ENCODE data around the gene MOGAT1. TPM values are rescaled to one million over a fixed set of nuclear protein-coding genes. Genes with fewer than 3 reads are reported as not detected.

The MOGAT1 gene
- total RNA-seq, 4 donors from 2014 or later, result not detected

DNA sequence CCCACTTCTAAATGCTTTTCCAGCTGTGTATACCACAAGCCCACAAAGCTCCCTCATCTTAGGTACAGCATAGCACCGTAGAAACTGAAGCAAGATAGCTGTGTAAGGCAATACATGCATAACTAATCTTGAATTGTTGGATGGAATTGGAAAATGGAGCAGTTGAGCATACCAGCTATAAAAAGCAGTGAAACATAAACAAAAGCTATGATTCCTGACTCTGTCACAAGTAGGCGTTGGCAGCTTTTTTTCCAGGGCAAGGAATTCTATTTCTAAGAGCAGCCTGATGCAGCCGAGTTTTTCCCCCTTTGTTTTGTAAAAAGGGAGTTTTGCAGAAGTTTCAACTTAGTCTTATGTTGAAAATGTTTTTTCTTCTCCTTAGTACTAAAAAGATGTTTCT, 32.4 kb downstream of the MOGAT1 start:
- Histone ChIP-seq H3K36me3 (no peaks in the 10 kb centered on the region), H3K27ac (peak overlapping the region in 3 of 4 donors; percentile 31 to 57 (median 51)), H3K27me3 (no peaks in the 10 kb centered on the region), H3K4me3 (no peak overlapping the region), H3K4me1 (peaks cover 4 to 38% (median 5%) of the 10 kb centered on the region in 3 donors), H3K9me3 (no peaks in the 10 kb centered on the region)
- peak; percentile 50 for ATAC-seq
- TF ChIP-seq, protein P1, sequence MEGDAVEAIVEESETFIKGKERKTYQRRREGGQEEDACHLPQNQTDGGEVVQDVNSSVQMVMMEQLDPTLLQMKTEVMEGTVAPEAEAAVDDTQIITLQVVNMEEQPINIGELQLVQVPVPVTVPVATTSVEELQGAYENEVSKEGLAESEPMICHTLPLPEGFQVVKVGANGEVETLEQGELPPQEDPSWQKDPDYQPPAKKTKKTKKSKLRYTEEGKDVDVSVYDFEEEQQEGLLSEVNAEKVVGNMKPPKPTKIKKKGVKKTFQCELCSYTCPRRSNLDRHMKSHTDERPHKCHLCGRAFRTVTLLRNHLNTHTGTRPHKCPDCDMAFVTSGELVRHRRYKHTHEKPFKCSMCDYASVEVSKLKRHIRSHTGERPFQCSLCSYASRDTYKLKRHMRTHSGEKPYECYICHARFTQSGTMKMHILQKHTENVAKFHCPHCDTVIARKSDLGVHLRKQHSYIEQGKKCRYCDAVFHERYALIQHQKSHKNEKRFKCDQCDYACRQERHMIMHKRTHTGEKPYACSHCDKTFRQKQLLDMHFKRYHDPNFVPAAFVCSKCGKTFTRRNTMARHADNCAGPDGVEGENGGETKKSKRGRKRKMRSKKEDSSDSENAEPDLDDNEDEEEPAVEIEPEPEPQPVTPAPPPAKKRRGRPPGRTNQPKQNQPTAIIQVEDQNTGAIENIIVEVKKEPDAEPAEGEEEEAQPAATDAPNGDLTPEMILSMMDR (IDR thresholded peaks at IDR 0.05), result no peak
- TF ChIP-seq POLR2A (IDR thresholded peaks at IDR 0.05) (no peak), POLR2AphosphoS5 (IDR thresholded peaks at IDR 0.05) (peak; percentile 32)
- WGBS, 2 donors (ENCODE audit: low coverage in 1 of 2), result 19 to 50% methylated on average over 2 to 3 of the region's 3 CpGs

DNA sequence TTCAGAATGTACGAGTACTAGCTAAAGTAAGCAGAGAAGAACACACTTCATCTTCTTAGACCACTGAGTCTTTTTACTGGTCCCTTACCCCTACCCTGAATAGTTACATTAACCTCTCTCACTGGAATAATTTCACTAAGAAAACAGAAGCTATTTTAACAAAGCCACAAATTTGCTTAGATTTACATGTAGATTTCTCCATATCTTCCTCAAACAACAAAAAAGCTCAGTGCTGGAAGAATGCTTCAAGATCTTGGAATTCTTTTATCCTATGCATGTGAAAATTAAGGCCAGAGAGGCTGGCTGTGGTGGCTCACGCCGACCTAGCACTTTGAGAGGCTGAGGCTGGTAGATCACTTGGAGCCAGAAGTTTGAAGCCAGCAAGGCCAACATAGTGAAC, 35.2 kb downstream of the MOGAT1 start:
- no peak overlapping the region for H3K27ac ChIP-seq
- peaks cover 6 to 46% (median 9%) of the 10 kb centered on the region in 3 donors for H3K4me1 ChIP-seq
- ATAC-seq, result no peak
- H3K4me3 ChIP-seq, result no peak overlapping the region
- no peaks in the 10 kb centered on the region for H3K36me3 ChIP-seq
- H3K9me3 ChIP-seq, result no peaks in the 10 kb centered on the region
- TF ChIP-seq, protein P1 (IDR thresholded peaks at IDR 0.05), result no peak
- no peak for TF ChIP-seq POLR2A (IDR thresholded peaks at IDR 0.05)
- no peak for TF ChIP-seq POLR2AphosphoS5 (IDR thresholded peaks at IDR 0.05)
- no peak for TF ChIP-seq EP300 (IDR thresholded peaks at IDR 0.05)
- whole genome bisulfite sequencing, 2 donors (ENCODE audit: low coverage in 1 of 2), result 95 to 100% methylated on average over 1 of the region's 3 CpGs
- no peaks in the 10 kb centered on the region for H3K27me3 ChIP-seq

GRCh38 chr2:222707102-222707688, 35.7 kb downstream of the MOGAT1 start:
- Histone ChIP-seq H3K9me3 (no peaks in the 10 kb centered on the region), H3K4me3 (no peak overlapping the region), H3K27ac (no peak overlapping the region), H3K27me3 (no peaks in the 10 kb centered on the region), H3K4me1 (peaks cover 6 to 46% (median 9%) of the 10 kb centered on the region in 3 donors), H3K36me3 (no peaks in the 10 kb centered on the region)
- no peak for ATAC-seq
- WGBS, 2 donors (ENCODE audit: low coverage in 1 of 2), result 89 to 94% methylated on average over 1 to 3 of the region's 3 CpGs
- no peak for TF ChIP-seq EP300 (IDR thresholded peaks at IDR 0.05)
- TF ChIP-seq, protein P1 (IDR thresholded peaks at IDR 0.05), result no peak

GRCh38 chr2:222707689-222708273, 36.3 kb downstream of the MOGAT1 start:
- no peak for ATAC-seq
- Histone ChIP-seq H3K9me3 (no peaks in the 10 kb centered on the region), H3K4me3 (no peak overlapping the region), H3K4me1 (peaks cover 6 to 46% (median 9%) of the 10 kb centered on the region in 3 donors), H3K36me3 (no peaks in the 10 kb centered on the region), H3K27me3 (no peaks in the 10 kb centered on the region), H3K27ac (no peak overlapping the region)
- TF ChIP-seq, protein P1 (IDR thresholded peaks at IDR 0.05), result no peak
- TF ChIP-seq POLR2A (IDR thresholded peaks at IDR 0.05), result no peak
- TF ChIP-seq POLR2AphosphoS5 (IDR thresholded peaks at IDR 0.05), result no peak
- no peak for TF ChIP-seq EP300 (IDR thresholded peaks at IDR 0.05)
- WGBS, 2 donors (ENCODE audit: low coverage in 1 of 2), result 20 to 55% methylated on average over 2 to 10 of the region's 10 CpGs

DNA sequence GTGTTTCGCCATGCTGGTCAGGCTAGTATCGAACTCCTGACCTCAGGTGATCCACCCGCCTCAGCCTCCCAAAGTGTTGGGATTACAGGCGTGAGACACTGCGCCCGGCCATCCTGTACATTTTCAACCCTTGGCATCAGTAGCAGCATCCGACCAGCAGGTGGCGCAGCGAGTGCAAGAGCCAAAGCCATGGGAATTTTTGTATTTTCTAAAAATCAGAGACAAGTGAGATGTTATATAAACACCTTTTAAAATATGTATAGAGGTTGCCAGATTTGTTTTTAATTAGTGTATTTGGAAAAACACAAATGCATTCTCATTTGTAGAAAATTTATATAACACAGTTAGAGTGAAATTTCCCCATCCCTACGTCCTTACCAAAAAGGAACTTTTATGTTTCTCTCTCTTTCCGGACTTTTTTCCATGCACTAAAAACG, 36.8 kb downstream of the MOGAT1 start:
- peak; percentile 41 for TF ChIP-seq POLR2AphosphoS5 (IDR thresholded peaks at IDR 0.05)
- no peak for TF ChIP-seq POLR2A (IDR thresholded peaks at IDR 0.05)
- TF ChIP-seq, protein P1 (IDR thresholded peaks at IDR 0.05), result peak; percentile 96 to 98 (median 98)
- no peak overlapping the region for H3K27ac ChIP-seq
- no peak overlapping the region for H3K4me3 ChIP-seq
- H3K27me3 ChIP-seq, result no peaks in the 10 kb centered on the region
- H3K9me3 ChIP-seq, result no peaks in the 10 kb centered on the region
- H3K36me3 ChIP-seq, result no peaks in the 10 kb centered on the region
- H3K4me1 ChIP-seq, result peaks cover 6 to 41% (median 9%) of the 10 kb centered on the region in 3 donors
- 12 to 13% methylated on average over 9 to 11 of the region's 12 CpGs for WGBS, 2 donors (ENCODE audit: low coverage in 1 of 2)
- peak; percentile 39 for ATAC-seq
